Activated naive CD4-positive, alpha-beta T cell treated with anti-CD3 and anti-CD28 coated beads, Interleukin-2, amount 50 U/mL, for 72 hours (primary cell): ENCODE results near the gene WDR48. TPM values are rescaled to one million over a fixed set of nuclear protein-coding genes. Genes with fewer than 3 reads are reported as not detected.

ENCODE experiments used
- ATAC-seq, 2 donors: fragments of 150-1000 bp; cut with Tn5 transposase; 2 replicates each; pipeline ENCODE4 v1.10.0; 2021; ENCODE audit warnings: mild to moderate bottlenecking in 2 of 2, moderate library complexity in 2 of 2
- DNase-seq, 2 donors: peaks; one replicate each; pipeline ENCODE4 v3.0.0; 2021 to 2022; ENCODE audit warnings: low spot score in 2 of 2
- H3K27ac Mint-ChIP-seq, 2 donors: one replicate each; pipeline ENCODE4 v1.8.0; 2022; ENCODE audit warnings: mild to moderate bottlenecking in 2 of 2, mixed read lengths in 2 of 2
- H3K36me3 Mint-ChIP-seq, 2 donors: one replicate each; pipeline ENCODE4 v1.8.0; 2022; ENCODE audit warnings: mixed read lengths in 2 of 2
- H3K9me3 Mint-ChIP-seq, 2 donors: one replicate each; pipeline ENCODE4 v1.8.0; 2022; ENCODE audit warnings: mixed read lengths in 2 of 2
- total RNA-seq, 2 donors: library from RNA; stranded (reverse); gene quantifications; one replicate each; pipeline ENCODE4 v1.2.3, GENCODE V29; 2022

WDR48 gene
- total RNA-seq, 2 donors from 2014 or later, result 39.2 to 51.8 TPM

GRCh38 chr3:39124876-39125840, 73.3 kb downstream of the WDR48 start:
- Mint-ChIP-seq H3K27ac (no peak overlapping the region), H3K36me3 (no peaks in the 10 kb centered on the region), H3K9me3 (no peaks in the 10 kb centered on the region)
- ATAC-seq, result no peak
- DNase-seq, result no peak

GRCh38 chr3:39125841-39126500, 74.2 kb downstream of the WDR48 start:
- no peaks in the 10 kb centered on the region for H3K36me3 Mint-ChIP-seq
- ATAC-seq, result no peak
- no peaks in the 10 kb centered on the region for H3K9me3 Mint-ChIP-seq
- no peak for DNase-seq
- no peak overlapping the region for H3K27ac Mint-ChIP-seq

GRCh38 chr3:39126532-39127071, 74.8 kb downstream of the WDR48 start:
- H3K36me3 Mint-ChIP-seq, result no peaks in the 10 kb centered on the region
- peak; percentile 39 to 69 for ATAC-seq
- DNase-seq, result no peak
- H3K27ac Mint-ChIP-seq, result no peak overlapping the region
- no peaks in the 10 kb centered on the region for H3K9me3 Mint-ChIP-seq

- Mint-ChIP-seq H3K27ac (peak overlapping the region; percentile 3 to 64), H3K36me3 (no peaks in the 10 kb centered on the region), H3K9me3 (no peaks in the 10 kb centered on the region)
- ATAC-seq (no peak), DNase-seq (no peak)
These were observed 75.6 kb downstream of the WDR48 start for GRCh38 chr3:39127269-39127907.

- H3K9me3 Mint-ChIP-seq, result no peaks in the 10 kb centered on the region
- ATAC-seq (no peak), DNase-seq (no peak)
These were observed 76.1 kb downstream of the WDR48 start for GRCh38 chr3:39127908-39128304.

GRCh38 chr3:39128951-39129350, 77.1 kb downstream of the WDR48 start:
- no peaks in the 10 kb centered on the region for H3K36me3 Mint-ChIP-seq
- ATAC-seq (no peak), DNase-seq (no peak)
- no peak overlapping the region for H3K27ac Mint-ChIP-seq
- H3K9me3 Mint-ChIP-seq, result no peaks in the 10 kb centered on the region

More at GRCh38 chr3:39127908-39128304, 76.1 kb downstream of the WDR48 start:
- peak overlapping the region in 1 of 2 donors; percentile 64 for H3K27ac Mint-ChIP-seq
- no peaks in the 10 kb centered on the region for H3K36me3 Mint-ChIP-seq

- H3K9me3 Mint-ChIP-seq, result no peaks in the 10 kb centered on the region
- H3K36me3 Mint-ChIP-seq, result no peaks in the 10 kb centered on the region
- H3K27ac Mint-ChIP-seq, result peak overlapping the region; percentile 26 to 56
These were observed 78.2 kb downstream of the WDR48 start for GRCh38 chr3:39130026-39130425.

GRCh38 chr3:39130693-39131265, 79.0 kb downstream of the WDR48 start:
- H3K27ac Mint-ChIP-seq, result no peak overlapping the region
- DNase-seq, result no peak
- H3K9me3 Mint-ChIP-seq, result no peaks in the 10 kb centered on the region
- no peak for ATAC-seq
- H3K36me3 Mint-ChIP-seq, result no peaks in the 10 kb centered on the region

More at GRCh38 chr3:39130026-39130425, 78.2 kb downstream of the WDR48 start:
- DNase-seq (no peak), ATAC-seq (no peak)

GRCh38 chr3:39132096-39133092, 80.6 kb downstream of the WDR48 start:
- no peaks in the 10 kb centered on the region for H3K9me3 Mint-ChIP-seq
- ATAC-seq (no peak), DNase-seq (peak in 1 of 2 donors; percentile 39)
- H3K27ac Mint-ChIP-seq, result no peak overlapping the region
- no peaks in the 10 kb centered on the region for H3K36me3 Mint-ChIP-seq

- Mint-ChIP-seq H3K36me3 (no peaks in the 10 kb centered on the region), H3K9me3 (no peaks in the 10 kb centered on the region), H3K27ac (peak overlapping the region in 1 of 2 donors; percentile 3)
- ATAC-seq, result no peak
- no peak for DNase-seq
These were observed 81.3 kb downstream of the WDR48 start for GRCh38 chr3:39133093-39133490.

GRCh38 chr3:39133822-39134221, 82.0 kb downstream of the WDR48 start:
- ATAC-seq (peak in 1 of 2 donors; percentile 14), DNase-seq (no peak)
- Mint-ChIP-seq H3K9me3 (no peaks in the 10 kb centered on the region), H3K36me3 (no peaks in the 10 kb centered on the region), H3K27ac (peak overlapping the region in 1 of 2 donors; percentile 26)

GRCh38 chr3:39134305-39134704, 82.5 kb downstream of the WDR48 start:
- no peaks in the 10 kb centered on the region for H3K9me3 Mint-ChIP-seq
- no peaks in the 10 kb centered on the region for H3K36me3 Mint-ChIP-seq
- ATAC-seq (peak in 1 of 2 donors; percentile 2), DNase-seq (no peak)
- no peak overlapping the region for H3K27ac Mint-ChIP-seq

GRCh38 chr3:39135170-39135805, 83.5 kb downstream of the WDR48 start:
- Mint-ChIP-seq H3K27ac (peak overlapping the region in 1 of 2 donors; percentile 40), H3K36me3 (no peaks in the 10 kb centered on the region), H3K9me3 (no peaks in the 10 kb centered on the region)
- DNase-seq (no peak), ATAC-seq (no peak)

- no peak for DNase-seq
- no peaks in the 10 kb centered on the region for H3K9me3 Mint-ChIP-seq
- ATAC-seq, result peak in 1 of 2 donors; percentile 2
- H3K27ac Mint-ChIP-seq, result peak overlapping the region; percentile 56 to 79
- H3K36me3 Mint-ChIP-seq, result peaks cover 0 to 5% of the 10 kb centered on the region in 2 donors
These were observed 85.0 kb downstream of the WDR48 start for GRCh38 chr3:39136533-39137434.
